GM20000 (cell line): ENCODE results near the gene APOL1.

Experiments
- DNase-seq: peaks from one replicate; pipeline ENCODE4 v3.0.0; 2012; ENCODE audit warnings: low spot score
- TF ChIP-seq, protein P1 (sequence below): IDR thresholded peaks from 2 replicates; pipeline ENCODE4 v1.5.1; 2012; ENCODE audit warnings: mild to moderate bottlenecking, control low read depth; ENCODE audit errors: extremely low read depth, missing control alignments

The APOL1 gene

DNA sequence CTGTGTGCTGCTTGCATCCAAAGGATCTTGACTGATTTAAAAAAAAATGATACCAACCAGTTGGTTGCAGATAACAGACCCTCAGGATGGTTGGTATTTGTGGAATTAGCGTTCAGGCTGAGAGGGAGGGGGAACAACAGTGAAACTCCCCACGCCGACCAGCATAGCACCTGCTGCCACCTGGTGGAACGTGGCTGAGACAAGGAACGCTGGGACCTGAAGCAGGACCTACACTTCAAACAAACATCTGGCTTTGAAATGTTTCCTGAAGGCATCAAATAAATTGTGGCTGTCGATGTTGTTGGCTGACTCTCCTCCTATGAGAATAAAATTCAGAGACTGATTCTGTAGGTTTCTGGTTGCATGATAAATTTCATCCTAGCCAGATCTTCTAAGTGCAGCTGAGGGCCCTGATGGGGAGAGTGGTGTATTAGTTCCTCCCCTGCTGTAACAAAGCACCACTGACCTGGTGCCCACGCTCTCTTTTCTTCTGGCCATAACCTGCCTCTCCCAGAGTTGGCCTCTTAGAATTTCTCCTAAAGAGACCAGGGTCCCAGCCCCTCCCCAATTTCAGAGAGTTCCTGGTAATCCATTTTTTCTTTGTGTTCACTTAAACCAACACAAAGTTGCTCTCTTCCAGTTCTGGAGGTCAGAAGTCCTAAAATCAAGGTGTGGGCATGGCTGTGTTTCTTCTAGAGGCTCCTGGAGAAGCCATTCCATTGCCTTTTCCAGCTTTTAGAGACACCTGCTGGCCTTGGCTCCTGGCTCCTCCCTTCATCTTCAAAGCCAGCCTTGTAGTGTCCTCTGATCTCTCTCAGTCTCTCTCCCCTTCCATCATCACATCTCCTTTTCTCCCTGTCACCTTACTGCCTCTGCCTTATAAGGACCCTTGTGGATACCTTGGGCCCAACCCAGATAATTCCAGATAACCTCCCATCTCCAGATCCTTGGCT lies 30.9 kb upstream of the APOL1 start:
- TF ChIP-seq, protein P1, sequence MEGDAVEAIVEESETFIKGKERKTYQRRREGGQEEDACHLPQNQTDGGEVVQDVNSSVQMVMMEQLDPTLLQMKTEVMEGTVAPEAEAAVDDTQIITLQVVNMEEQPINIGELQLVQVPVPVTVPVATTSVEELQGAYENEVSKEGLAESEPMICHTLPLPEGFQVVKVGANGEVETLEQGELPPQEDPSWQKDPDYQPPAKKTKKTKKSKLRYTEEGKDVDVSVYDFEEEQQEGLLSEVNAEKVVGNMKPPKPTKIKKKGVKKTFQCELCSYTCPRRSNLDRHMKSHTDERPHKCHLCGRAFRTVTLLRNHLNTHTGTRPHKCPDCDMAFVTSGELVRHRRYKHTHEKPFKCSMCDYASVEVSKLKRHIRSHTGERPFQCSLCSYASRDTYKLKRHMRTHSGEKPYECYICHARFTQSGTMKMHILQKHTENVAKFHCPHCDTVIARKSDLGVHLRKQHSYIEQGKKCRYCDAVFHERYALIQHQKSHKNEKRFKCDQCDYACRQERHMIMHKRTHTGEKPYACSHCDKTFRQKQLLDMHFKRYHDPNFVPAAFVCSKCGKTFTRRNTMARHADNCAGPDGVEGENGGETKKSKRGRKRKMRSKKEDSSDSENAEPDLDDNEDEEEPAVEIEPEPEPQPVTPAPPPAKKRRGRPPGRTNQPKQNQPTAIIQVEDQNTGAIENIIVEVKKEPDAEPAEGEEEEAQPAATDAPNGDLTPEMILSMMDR, result peak; percentile 84
- peak; percentile 54 for DNase-seq

DNA sequence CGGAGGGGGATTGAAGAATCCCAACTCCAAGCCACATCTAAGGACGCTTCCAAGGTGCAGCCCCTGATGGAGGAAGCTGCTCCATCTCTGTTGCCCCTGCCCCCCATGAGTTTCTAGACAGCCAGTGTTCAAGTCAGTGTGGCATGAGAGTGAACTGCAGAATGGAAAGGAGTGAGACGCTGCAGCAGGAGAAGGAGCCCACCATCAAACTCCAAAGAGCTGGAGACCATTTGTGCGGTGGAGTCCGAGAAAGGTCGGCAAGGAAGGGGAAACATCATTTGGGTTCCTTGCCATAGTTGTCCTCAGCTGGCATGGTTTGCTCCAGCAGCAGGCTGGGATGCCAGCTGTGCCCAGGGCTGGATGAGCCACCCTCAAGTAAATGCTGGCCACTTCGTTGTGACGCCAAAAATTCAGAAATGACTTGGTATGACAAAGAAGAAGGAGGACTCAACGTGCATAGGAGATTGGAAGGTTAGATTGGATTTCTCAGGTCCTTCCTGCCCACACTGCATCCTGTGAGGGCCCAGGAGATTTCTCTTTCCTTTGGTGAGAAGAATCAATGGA lies 30.0 kb upstream of the APOL1 start:
- no peak for DNase-seq
- TF ChIP-seq, protein P1, result no peak

DNA sequence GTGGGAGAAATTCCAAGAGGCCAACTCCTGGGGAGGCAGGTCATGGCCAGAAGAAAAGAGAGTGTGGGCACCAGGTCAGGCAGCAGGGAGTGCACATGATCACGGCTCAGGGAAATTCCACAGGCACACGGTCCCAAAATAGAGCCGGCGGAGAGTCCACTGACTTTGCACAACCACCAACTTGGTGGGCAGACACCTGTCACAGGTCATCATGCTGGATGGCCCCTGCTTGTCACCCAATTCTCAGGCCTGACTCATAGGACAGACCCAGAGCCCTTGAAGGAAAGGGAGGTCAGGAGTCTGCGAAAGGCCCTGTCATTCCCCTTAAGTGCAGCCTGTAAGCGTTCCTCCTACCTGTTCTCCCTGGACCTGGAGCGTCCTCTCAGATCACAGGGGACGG lies 29.4 kb upstream of the APOL1 start:
- TF ChIP-seq, protein P1, result no peak
- DNase-seq, result no peak

DNA sequence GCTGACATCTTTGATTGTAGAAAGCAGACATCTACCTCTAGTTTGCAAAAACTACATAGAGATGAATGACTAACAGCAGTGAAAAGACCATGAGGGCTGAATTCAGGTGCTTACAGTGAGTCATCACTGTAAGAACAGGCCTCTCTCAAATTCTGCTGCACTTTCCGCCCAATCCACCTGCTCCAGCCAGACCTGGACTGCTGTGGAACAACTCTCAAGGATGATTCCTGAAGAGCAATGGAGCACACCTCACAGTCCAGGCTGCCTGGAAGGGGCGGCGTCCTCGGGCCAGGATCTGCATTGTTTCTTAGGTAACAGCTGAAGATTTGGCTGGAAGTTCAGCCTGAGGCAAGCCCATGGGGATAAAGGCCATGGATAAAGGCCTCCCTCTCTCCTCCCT lies 28.7 kb upstream of the APOL1 start:
- TF ChIP-seq, protein P1, result no peak
- DNase-seq, result no peak

DNA sequence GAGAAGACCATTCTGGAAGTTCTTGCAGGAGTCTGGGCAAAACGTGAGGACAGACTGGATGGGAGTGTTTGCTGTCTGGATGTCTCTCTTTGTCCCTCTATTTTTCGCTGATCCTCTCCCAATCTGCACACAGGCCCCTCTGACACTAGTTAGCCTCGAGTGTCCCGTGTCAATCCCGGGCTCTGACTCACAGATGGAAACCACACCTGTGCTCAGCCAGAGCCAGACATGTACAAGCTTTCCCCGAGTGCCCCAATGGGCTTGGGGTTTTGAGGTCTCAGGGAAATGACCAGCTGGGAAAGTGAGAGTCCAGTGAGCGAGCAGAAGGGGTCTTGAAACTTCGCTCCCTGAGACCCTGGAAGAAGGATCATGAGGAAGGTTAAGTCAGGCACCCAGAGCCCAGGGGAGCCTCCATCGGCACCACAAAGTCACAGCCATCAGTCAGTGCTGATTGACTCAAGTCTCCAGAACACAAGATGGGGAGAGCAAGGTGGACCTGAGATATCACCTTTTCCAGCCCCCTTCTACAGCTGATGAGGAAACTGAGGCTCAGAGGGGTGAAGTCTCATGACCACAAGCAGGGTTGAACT lies 27.5 kb upstream of the APOL1 start:
- no peak for DNase-seq
- TF ChIP-seq, protein P1, result no peak

DNA sequence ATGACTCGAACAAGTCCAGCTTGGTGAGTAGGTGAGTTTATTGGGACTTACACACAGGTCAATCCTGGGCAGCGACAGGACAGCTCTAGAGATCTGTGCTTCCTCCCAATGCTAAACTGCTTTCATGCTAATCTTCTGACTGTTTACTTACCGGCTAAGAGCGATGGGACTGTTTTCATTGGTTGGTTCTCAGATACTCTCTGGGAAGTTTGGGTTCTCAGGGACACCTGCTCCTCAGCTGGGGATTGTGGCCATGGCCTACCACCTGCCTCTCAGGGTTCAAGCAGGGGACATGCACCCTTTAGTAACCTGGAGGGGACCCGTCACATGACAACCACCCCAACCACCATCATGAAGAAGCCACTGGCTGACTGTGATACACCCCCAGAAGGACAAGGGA lies 26.7 kb upstream of the APOL1 start:
- TF ChIP-seq, protein P1, result no peak

DNA sequence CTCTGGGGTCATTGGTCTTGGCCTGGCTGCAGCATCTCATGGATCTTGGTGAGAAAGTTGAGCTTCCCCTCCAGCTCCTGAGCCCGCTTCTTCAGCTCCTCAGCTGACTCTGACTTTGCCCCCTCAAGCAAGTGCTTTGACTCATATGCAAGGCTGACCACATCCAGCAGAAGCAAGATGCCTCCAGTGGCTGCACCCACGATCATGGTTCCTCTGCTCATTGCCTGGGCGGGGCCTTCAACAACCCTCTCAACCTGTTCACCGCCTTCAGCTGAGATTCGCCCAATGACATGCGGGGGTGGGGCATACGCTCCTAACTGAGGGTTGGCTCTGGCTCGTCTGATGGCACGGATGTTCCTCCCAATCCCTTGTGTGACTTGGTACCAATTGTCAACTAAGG lies 25.5 kb upstream of the APOL1 start:
- DNase-seq, result no peak
- TF ChIP-seq, protein P1, result no peak

More for the DNA sequence above, 26.7 kb upstream of the APOL1 start:
- DNase-seq, result no peak
